GM23248 (cell line): ENCODE measurements around the gene CAMTA1.

Source experiments
- EZH2 ChIP-seq: fragments of 200-600 bp; sonication (generic); IDR thresholded peaks from 2 replicates; pipeline ENCODE4 v1.6.1; 2018; ENCODE audit warnings: antibody characterized with exemption, mild to moderate bottlenecking; ENCODE audit not compliant: insufficient read depth, poor library complexity, severe bottlenecking
- EZH2phosphoT487 ChIP-seq: fragments of 200-600 bp; sonication (generic); IDR thresholded peaks from 2 replicates; pipeline ENCODE4 v1.6.1; 2018; ENCODE audit warnings: antibody characterized with exemption, moderate library complexity, mild to moderate bottlenecking, low read depth; ENCODE audit not compliant: insufficient read depth

- TF ChIP-seq EZH2phosphoT487 (no peak), EZH2 (no peak)
Observed at GRCh38 chr1:7783178-7783711, 998.0 kb downstream of the CAMTA1 start.
